ENCODE data around the gene CD151. TPM values are rescaled to one million over a fixed set of nuclear protein-coding genes. Genes with fewer than 3 reads are reported as not detected.

CD151 gene
- total RNA-seq, 1 experiment from 2014 or later = 115 TPM

GRCh38 chr11:872799-873198 is 40.0 kb downstream of the CD151 start:
- Mint-ChIP-seq H3K27ac (no peak overlapping the region), H3K27me3 (ENCODE audit: low read depth) (peaks cover 3% of the 10 kb centered on the region)

More at GRCh38 chr11:872799-873198, 40.0 kb downstream of the CD151 start:
- CTCF ChIA-PET = interaction anchor here (1.1 kb wide), 2 partner anchors 22 to 24 kb away, joined by 3 to 5 read pairs; no protein-coding TSS in a partner anchor
- Mint-ChIP-seq H3K4me1 (no peaks in the 10 kb centered on the region), H3K36me3 (peaks cover 20% of the 10 kb centered on the region), H3K4me3 (no peak overlapping the region), H3K9me3 (no peaks in the 10 kb centered on the region)
- ATAC-seq = no peak
- no peak for DNase-seq (ENCODE audit: low spot score)
- no peak for TF ChIP-seq ZNF317 (CRISPR knock-in tag; IDR thresholded peaks at IDR 0.05; ENCODE audit: borderline replicate concordance, low read depth)
- TF ChIP-seq TP53 (CRISPR knock-in tag; IDR thresholded peaks at IDR 0.05) = no peak
- TF ChIP-seq JAZF1 (CRISPR knock-in tag; IDR thresholded peaks at IDR 0.05) = no peak
- TF ChIP-seq E2F1 (CRISPR knock-in tag; IDR thresholded peaks at IDR 0.05) = no peak
- no peak for TF ChIP-seq E2F5 (CRISPR knock-in tag; IDR thresholded peaks at IDR 0.05)
- no peak for TF ChIP-seq ZNF512 (CRISPR knock-in tag; IDR thresholded peaks at IDR 0.05; ENCODE audit: borderline replicate concordance)
- no peak for TF ChIP-seq NFYB (CRISPR knock-in tag; conservative IDR thresholded peaks at IDR 0.05; ENCODE audit: low read depth)
- no peak for TF ChIP-seq E2F4 (CRISPR knock-in tag; IDR thresholded peaks at IDR 0.05; ENCODE audit: borderline replicate concordance, low read depth)
- no peak for TF ChIP-seq MLX (CRISPR knock-in tag; IDR thresholded peaks at IDR 0.05)
- TF ChIP-seq ZBTB43 (CRISPR knock-in tag; IDR thresholded peaks at IDR 0.05) = no peak
- no peak for TF ChIP-seq MYBL2 (CRISPR knock-in tag; IDR thresholded peaks at IDR 0.05)
- no peak for TF ChIP-seq ZNF138 (CRISPR knock-in tag; conservative IDR thresholded peaks at IDR 0.05)
- TF ChIP-seq AFF4 (CRISPR knock-in tag; IDR thresholded peaks at IDR 0.05; ENCODE audit: borderline replicate concordance) = no peak
- TF ChIP-seq MAX (CRISPR knock-in tag; IDR thresholded peaks at IDR 0.05) = no peak
- no peak for TF ChIP-seq RORB (CRISPR knock-in tag; IDR thresholded peaks at IDR 0.05)
- TF ChIP-seq ZBTB21 (CRISPR knock-in tag; IDR thresholded peaks at IDR 0.05; ENCODE audit: borderline replicate concordance) = no peak
- POLR2A ChIA-PET = interaction anchor here (1.7 to 2.4 kb wide), 2 partner anchors 10 to 29 kb away, joined by 4 to 8 read pairs; no protein-coding TSS in a partner anchor

Measured in WTC11 (cell line).